ENCODE results near the gene CTDP1.

The CTDP1 gene

DNA sequence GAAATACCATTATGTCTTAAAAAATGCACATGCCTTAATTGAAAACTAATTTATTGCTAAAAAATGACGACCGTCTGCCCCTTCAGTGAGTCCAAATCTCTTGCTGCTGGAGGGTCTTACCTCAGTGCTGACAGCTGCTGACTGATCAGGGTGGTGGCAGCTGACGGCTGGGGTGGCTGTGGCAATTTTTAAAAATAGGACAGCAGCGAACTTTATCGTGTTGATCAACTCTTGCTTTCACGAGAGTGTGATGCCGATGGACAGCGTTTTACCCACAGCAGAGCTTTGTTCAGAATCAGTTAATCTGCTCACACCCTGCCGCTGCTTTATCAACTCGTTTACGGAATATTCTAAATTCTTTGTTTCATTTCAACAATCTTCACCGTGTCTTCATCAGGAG lies 21.2 kb upstream of the CTDP1 start:
- no peak for TF ChIP-seq GATA1 (IDR thresholded peaks at IDR 0.05; ENCODE audit: low read depth, low read length)
- TF ChIP-seq POLR2A (IDR thresholded peaks at IDR 0.05; ENCODE audit: low read length) = no peak
- DNase-seq = no peak

DNA sequence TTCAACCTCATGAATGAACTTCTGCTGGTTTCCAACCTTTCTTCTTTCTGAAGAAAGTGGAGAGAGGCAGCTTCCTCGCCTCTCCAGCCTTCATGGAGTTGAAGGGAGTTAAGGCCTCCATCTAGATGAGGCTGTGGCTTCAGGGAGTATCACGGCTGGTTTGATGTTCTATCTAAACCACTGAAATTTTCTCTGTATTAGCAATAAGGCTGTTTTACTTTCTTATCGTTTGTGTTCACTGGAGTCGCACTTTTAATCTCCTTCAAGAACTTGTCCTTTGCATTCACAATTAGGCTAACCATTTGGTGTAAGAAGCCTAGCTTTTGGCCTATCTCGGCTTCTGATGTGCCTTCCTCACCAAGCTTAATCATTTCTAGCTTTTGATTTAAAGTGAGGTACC lies 19.9 kb upstream of the CTDP1 start:
- no peak for TF ChIP-seq POLR2A (IDR thresholded peaks at IDR 0.05; ENCODE audit: low read length)
- TF ChIP-seq GATA1 (IDR thresholded peaks at IDR 0.05; ENCODE audit: low read depth, low read length) = no peak
- no peak for DNase-seq

DNA sequence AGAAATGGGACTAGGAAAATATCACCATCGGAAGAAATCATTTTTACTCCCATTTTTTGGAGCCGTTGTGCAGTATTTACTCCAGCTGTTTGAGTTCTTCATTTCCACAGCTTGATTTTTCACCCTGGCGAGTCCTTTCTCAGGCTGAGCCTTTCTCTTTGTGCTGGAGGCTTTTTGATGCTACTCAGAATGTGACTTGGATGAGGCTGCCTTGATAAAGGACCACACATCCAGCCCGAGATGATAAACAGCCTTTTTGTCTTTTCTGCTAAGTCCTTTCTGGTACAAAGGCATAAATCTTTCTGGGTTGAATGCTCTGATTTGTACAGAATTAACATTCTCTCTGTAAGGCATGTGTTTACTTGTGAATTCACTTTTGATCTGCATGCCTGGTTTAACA lies 17.6 kb upstream of the CTDP1 start:
- TF ChIP-seq POLR2A (IDR thresholded peaks at IDR 0.05; ENCODE audit: low read length) (no peak), GATA1 (IDR thresholded peaks at IDR 0.05; ENCODE audit: low read depth, low read length) (no peak)
- no peak for DNase-seq

DNA sequence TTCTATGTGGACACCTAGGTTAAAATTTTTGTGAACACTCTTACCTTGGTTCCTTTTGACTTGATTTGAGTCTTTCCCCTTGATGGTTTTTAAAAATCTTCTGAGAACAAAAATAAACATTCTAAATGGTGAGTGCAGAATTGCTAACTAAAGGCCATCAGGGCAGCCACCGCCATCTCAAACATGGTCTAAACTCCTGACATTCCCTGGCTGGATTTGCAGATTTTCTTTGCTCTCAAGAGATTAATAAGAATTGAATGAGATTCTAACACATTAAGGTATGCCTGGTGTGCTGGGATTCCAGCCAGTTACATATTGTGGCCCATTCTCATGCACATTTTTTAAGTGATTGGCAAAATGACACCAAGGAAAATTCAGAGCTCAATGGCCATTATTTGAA lies 17.2 kb upstream of the CTDP1 start:
- TF ChIP-seq POLR2A (IDR thresholded peaks at IDR 0.05; ENCODE audit: low read length) = no peak
- no peak for TF ChIP-seq GATA1 (IDR thresholded peaks at IDR 0.05; ENCODE audit: low read depth, low read length)

DNA sequence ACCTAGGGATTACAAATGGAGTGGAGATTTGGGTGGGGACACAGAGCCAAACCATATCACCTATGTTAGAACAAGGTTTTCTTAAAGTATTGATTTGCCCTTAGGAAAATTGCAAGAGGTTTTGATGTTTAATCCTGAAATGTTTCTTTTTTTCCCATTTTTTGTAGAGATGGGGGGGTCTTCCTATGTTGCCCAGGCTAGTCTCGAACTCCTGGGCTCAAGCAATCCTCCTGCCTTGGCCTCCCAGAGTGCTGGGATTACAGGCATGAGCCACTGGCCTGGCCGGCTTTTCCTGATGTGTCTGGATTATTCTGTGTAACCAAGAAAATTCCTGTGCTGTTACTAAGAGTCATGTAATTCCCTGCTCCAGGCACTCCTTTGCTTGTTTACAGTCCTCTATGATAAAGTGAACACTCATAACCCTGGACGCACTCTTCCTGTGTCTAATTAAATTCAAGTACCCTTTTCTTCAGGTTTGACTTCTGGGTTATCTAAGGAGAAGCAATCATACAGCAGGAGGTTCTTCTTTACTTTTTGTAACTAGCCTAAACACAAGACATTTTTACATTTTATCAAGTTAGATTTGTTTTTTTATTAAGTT lies 15.0 kb upstream of the CTDP1 start:
- DNase-seq = no peak
- no peak for TF ChIP-seq GATA1 (IDR thresholded peaks at IDR 0.05; ENCODE audit: low read depth, low read length)
- no peak for TF ChIP-seq POLR2A (IDR thresholded peaks at IDR 0.05; ENCODE audit: low read length)

More for the DNA sequence above, 17.2 kb upstream of the CTDP1 start:
- DNase-seq = no peak

DNA sequence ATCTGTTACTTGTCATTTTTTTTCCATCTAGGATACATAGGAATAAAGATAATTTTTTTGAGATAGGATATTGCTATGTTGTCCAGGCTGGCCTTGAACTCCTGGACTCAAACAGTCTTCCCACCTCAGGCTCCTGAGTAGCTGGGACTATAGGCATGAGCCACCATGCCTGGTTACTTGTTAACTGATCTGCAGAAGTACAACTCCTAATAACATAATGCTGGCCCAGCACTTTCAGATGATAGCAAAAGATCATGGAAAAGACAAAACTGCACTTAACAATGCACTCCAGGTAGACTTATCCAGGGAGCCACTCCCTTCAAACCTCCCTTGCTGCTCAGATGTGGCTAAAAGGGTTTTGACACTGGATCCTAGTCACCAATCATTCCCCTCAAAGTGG lies 11.4 kb upstream of the CTDP1 start:
- DNase-seq = no peak
- TF ChIP-seq POLR2A (IDR thresholded peaks at IDR 0.05; ENCODE audit: low read length) (no peak), GATA1 (IDR thresholded peaks at IDR 0.05; ENCODE audit: low read depth, low read length) (no peak)

DNA sequence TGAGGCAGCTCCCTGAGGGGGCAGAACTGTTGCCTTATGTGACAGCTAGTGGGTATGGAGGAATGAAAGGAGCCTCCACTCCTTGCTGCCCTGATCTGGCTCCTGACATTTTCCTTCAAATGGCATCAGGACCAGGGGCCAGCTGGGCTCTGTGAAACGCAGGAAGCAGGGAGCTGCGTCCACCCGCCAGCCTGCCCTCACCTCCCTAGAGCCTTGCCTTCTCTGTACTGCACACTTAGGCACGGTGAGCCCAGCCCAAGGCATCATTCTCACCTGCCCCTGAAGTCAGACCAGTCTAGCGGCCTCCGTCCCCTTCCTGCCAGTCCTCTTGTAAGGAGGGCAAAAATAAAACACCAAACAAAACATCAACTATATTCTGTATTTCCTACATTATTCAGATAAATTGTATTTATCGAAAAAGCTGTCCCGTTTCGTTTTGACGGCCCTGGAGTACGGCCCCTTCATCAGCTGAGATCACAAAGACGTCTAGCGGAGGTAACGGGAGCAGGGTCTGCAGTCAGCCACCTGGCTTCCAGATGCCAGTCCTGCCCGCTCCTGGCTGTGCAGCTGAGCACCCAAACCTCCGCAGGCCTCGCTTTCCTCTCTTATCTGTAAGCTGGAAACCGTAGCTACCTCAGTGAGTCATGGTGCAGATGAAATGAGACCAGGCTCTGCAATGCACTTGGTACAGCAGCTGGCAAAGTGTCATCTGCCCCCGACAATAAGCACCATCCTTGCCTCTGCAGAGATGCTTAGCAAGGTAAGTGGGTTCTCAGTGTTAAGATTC lies 6.9 kb upstream of the CTDP1 start:
- TF ChIP-seq GATA1 (IDR thresholded peaks at IDR 0.05; ENCODE audit: low read depth, low read length) = no peak
- TF ChIP-seq POLR2A (IDR thresholded peaks at IDR 0.05; ENCODE audit: low read length) = no peak
- DNase-seq = no peak

DNA sequence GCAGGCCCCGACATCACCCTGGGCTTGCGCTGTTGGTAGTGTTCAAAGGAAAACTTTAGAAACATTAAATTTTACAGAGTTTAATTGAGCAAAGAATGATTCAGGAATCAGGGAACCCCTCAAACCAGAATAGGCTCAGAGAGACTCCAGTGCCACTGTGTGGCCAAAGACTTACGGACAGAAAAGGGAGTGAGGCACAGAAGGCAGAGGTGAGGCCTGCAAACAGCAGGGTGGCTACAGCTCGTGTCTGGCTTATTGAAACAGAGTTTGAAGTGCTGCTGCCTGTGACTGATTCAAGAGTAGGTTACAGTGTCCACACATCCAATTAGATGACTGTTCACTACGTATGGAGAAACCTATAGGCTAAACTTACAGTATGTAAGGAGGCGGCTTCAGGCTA lies 2.4 kb upstream of the CTDP1 start:
- TF ChIP-seq POLR2A (IDR thresholded peaks at IDR 0.05; ENCODE audit: low read length) (no peak), GATA1 (IDR thresholded peaks at IDR 0.05; ENCODE audit: low read depth, low read length) (no peak)

DNA sequence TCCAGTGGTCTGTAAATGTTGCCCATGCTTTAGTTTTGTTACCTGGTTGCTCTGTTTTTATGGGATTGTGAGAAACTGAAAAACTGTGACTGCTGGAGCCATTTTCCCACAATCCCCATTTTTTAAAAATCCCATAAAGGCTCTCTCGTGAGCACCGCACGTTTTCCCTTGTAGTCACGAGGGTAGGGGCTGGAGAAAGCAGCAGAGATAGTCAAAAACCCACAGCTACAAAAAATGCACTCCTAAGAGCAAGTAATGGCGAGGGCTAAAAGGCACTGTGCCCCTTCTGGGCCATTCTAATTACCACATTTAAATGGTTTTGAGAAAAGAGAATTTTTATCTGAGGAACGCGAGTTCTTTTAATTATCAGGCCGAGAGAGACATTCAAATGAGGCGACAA lies 1.8 kb upstream of the CTDP1 start:
- no peak for TF ChIP-seq POLR2A (IDR thresholded peaks at IDR 0.05; ENCODE audit: low read length)
- TF ChIP-seq GATA1 (IDR thresholded peaks at IDR 0.05; ENCODE audit: low read depth, low read length) = no peak
- DNase-seq = no peak

More for the DNA sequence above, 2.4 kb upstream of the CTDP1 start:
- DNase-seq = no peak

DNA sequence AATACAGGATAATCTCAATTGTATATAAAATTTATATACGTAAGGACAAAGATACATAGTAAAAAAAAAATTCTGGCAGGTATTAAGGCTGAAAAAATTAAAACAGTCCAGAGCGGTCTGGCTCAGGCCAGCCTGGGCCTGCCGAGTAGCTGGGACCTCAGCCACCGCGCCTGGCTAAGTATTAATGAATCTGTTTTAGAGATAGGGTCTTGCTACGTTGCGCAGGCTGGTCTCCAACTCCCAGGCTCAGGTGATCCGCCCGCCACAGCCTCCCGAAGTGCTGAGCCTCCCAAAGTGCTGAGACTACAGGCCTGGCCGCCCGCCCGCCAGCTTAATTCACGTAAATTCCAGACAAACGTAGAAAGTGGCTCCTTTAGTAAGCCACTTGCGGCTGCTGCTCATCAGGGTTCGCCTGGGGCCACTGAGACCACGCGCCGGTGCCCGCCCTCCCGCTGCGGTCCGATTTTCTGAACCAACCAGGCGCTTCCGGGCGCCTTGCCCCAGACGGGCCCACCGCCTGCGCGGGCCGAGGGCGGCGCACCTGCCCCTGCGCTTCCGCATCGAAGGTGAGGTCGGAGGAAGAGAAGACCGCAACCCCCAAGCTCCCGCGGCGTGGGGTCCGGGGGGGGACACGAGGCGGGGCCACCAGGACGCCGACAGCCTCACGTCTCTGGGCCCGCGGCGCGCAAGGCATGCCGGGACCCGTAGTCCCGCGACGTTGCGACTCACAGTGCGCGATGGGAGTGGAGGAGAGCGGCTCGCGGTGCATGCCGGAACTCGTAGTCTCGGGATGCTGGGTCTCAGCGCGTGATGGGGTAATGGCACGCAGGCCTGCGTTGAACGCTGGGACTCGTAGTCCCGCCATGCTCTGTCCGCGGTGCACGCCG lies 695 bp upstream of the CTDP1 start:
- peak; percentile 100 for DNase-seq
- TF ChIP-seq GATA1 (IDR thresholded peaks at IDR 0.05; ENCODE audit: low read depth, low read length) (no peak), POLR2A (IDR thresholded peaks at IDR 0.05; ENCODE audit: low read length) (peak; percentile 78)

DNA sequence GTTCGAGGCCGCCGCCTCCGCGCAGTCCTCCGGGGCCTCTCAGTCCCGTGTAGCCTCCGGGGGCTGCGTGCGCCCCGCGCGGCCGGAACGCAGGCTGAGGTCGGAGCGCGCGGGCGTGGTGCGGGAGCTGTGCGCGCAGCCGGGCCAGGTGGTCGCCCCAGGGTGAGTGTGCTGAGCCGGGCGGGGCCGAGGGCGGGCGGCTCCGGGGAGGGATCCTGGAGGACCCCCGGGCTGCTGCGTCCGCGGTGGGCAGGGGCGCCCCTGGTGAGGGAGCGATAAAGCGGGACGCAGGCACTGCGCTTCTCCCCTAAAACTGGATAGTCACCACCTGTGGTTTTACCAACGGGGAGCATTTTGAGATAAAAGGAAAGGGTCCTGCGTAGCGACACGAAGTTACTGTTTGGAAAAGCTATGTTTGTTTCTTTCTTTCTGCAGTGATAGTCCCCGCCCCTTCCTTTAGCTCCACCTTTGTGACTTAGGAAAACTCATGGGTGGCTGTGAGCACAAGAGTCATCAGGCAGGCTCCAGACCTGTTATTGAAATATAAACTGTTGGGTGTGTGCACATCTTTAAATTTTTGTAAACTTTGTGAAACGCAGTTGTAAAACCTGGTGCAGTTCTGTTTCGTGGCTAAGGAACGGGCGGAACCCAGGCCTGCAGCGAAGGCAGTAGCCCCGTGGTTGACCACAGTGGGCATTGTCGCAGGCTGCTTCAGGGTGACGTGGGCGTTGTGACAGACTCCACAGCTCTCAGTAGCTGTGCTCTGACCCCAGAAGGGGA lies 687 bp downstream of the CTDP1 start:
- TF ChIP-seq POLR2A (IDR thresholded peaks at IDR 0.05; ENCODE audit: low read length) = no peak
- TF ChIP-seq GATA1 (IDR thresholded peaks at IDR 0.05; ENCODE audit: low read depth, low read length) = no peak
- DNase-seq = peak; percentile 86 to 91

DNA sequence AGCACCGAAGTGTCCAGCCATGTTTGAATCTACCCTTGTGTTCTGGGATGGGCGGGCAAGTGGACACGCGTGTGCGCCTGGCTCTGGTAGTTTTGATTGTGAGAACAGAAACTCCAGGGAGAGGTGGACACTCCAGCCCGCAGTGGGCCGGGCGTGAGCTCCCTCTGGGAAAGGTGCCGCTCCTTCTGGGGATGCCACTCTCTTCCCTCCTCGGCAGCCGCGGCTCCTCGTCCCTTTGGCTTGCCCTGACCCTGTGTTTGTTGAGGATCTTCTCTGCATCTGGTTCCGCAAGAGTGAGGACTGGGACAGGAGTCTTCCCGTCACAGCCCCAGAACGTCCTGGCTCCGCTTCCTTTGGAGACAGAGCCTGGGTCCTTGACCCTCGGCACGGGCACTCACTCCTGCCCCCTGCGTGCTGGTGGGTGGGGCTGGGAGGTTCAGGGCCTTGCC lies 1.3 kb downstream of the CTDP1 start:
- TF ChIP-seq POLR2A (IDR thresholded peaks at IDR 0.05; ENCODE audit: low read length) = no peak
- no peak for TF ChIP-seq GATA1 (IDR thresholded peaks at IDR 0.05; ENCODE audit: low read depth, low read length)
- no peak for DNase-seq
